DND-41 (cell line): ENCODE data around the gene PIGV.

Experiments
- CTCF ChIP-seq: IDR thresholded peaks from 2 replicates; pipeline ENCODE4 v1.5.1; 2012; ENCODE audit warnings: borderline replicate concordance, low read length, moderate library complexity, mild to moderate bottlenecking; ENCODE audit not compliant: poor library complexity, severe bottlenecking; ENCODE audit errors: extremely low read depth
- EZH2 ChIP-seq: IDR thresholded peaks from 3 replicates; pipeline ENCODE4 v1.6.1; 2012; ENCODE audit warnings: borderline replicate concordance, low read depth, mild to moderate bottlenecking, moderate library complexity, low read length, inconsistent platforms; ENCODE audit not compliant: severe bottlenecking

GRCh38 chr1:26832249-26832960 lies 44.7 kb downstream of the PIGV start:
- TF ChIP-seq CTCF (no peak), EZH2 (no peak)
